ENCODE measurements around the gene CDC42BPB. TPM values are rescaled to one million over a fixed set of nuclear protein-coding genes. Genes with fewer than 3 reads are reported as not detected.
"Not testable (repeated sequence)": the region's sequence is repeated elsewhere in the genome, so short reads cannot be mapped to it uniquely, and the experiment has no call there.

The CDC42BPB gene
- total RNA-seq, 1 donor from 2014 or later: 105 TPM

GRCh38 chr14:102898298-102898697 is 159.1 kb downstream of the CDC42BPB start:
- no peaks in the 10 kb centered on the region for H3K27me3 ChIP-seq
- H3K4me1 ChIP-seq: no peaks in the 10 kb centered on the region
- H3K27ac ChIP-seq: no peak overlapping the region
- TF ChIP-seq POLR2A (IDR thresholded peaks at IDR 0.05): no peak
- TF ChIP-seq POLR2AphosphoS5 (IDR thresholded peaks at IDR 0.05; ENCODE audit: insufficient read depth in 1 of 2, low read depth in 1 of 2): no peak
- TF ChIP-seq CTCF (IDR thresholded peaks at IDR 0.05): no peak
- H3K4me3 ChIP-seq: no peak overlapping the region
- H3K9me3 ChIP-seq: no peaks in the 10 kb centered on the region
- intact Hi-C loops (cut with DNase I): no loop called here
- H3K36me3 ChIP-seq: peaks cover 0 to 3% of the 10 kb centered on the region in 2 donors
- no peak for DNase-seq (ENCODE audit: extremely low spot score in 2 of 2)

- intact Hi-C loops (cut with DNase I): no loop called here
- no peaks in the 10 kb centered on the region for H3K27me3 ChIP-seq
- DNase-seq (ENCODE audit: extremely low spot score in 2 of 2): no peak
These were observed 159.9 kb downstream of the CDC42BPB start for GRCh38 chr14:102897299-102898027.

GRCh38 chr14:102896735-102897134 is 160.6 kb downstream of the CDC42BPB start:
- DNase-seq (ENCODE audit: extremely low spot score in 2 of 2); H3K4me3 ChIP-seq; H3K9me3 ChIP-seq; H3K27ac ChIP-seq; H3K4me1 ChIP-seq; H3K27me3 ChIP-seq; H3K36me3 ChIP-seq; intact Hi-C loops (cut with DNase I): not testable (repeated sequence)

More at GRCh38 chr14:102897299-102898027, 159.9 kb downstream of the CDC42BPB start:
- Histone ChIP-seq H3K27ac (no peak overlapping the region), H3K9me3 (no peaks in the 10 kb centered on the region), H3K4me1 (no peaks in the 10 kb centered on the region), H3K4me3 (no peak overlapping the region), H3K36me3 (no peaks in the 10 kb centered on the region)
- no peak for TF ChIP-seq CTCF (IDR thresholded peaks at IDR 0.05)
- TF ChIP-seq POLR2A (IDR thresholded peaks at IDR 0.05): no peak
- no peak for TF ChIP-seq POLR2AphosphoS5 (IDR thresholded peaks at IDR 0.05; ENCODE audit: insufficient read depth in 1 of 2, low read depth in 1 of 2)

- no peaks in the 10 kb centered on the region for H3K9me3 ChIP-seq
- H3K36me3 ChIP-seq: no peaks in the 10 kb centered on the region
- no peaks in the 10 kb centered on the region for H3K27me3 ChIP-seq
- TF ChIP-seq POLR2A (IDR thresholded peaks at IDR 0.05): no peak
- TF ChIP-seq POLR2AphosphoS5 (IDR thresholded peaks at IDR 0.05; ENCODE audit: insufficient read depth in 1 of 2, low read depth in 1 of 2): peak in 1 of 2 donors; percentile 33
- TF ChIP-seq CTCF (IDR thresholded peaks at IDR 0.05): no peak
- H3K4me3 ChIP-seq: no peak overlapping the region
- no peak for DNase-seq (ENCODE audit: extremely low spot score in 2 of 2)
- intact Hi-C loops (cut with DNase I): no loop called here
- no peaks in the 10 kb centered on the region for H3K4me1 ChIP-seq
- no peak overlapping the region for H3K27ac ChIP-seq
These were observed 163.9 kb downstream of the CDC42BPB start for GRCh38 chr14:102893452-102893851.

GRCh38 chr14:102892651-102893050 is 164.7 kb downstream of the CDC42BPB start:
- no peak for DNase-seq (ENCODE audit: extremely low spot score in 2 of 2)
- H3K4me1 ChIP-seq: no peaks in the 10 kb centered on the region
- intact Hi-C loops (cut with DNase I): no loop called here
- H3K27me3 ChIP-seq: no peaks in the 10 kb centered on the region
- TF ChIP-seq POLR2A (IDR thresholded peaks at IDR 0.05) (no peak), POLR2AphosphoS5 (IDR thresholded peaks at IDR 0.05; ENCODE audit: insufficient read depth in 1 of 2, low read depth in 1 of 2) (no peak), CTCF (IDR thresholded peaks at IDR 0.05) (no peak)
- H3K9me3 ChIP-seq: no peaks in the 10 kb centered on the region
- no peaks in the 10 kb centered on the region for H3K36me3 ChIP-seq
- no peak overlapping the region for H3K27ac ChIP-seq
- H3K4me3 ChIP-seq: no peak overlapping the region

Data from vagina (tissue), 2 donors.